Measurements from ENCODE around the gene DMBT1. TPM values are rescaled to one million over a fixed set of nuclear protein-coding genes. Genes with fewer than 3 reads are reported as not detected.

Gene DMBT1
- total RNA-seq, 1 donor from 2014 or later, result not detected

- no peak overlapping the region for H3K4me3 ChIP-seq
- H3K9me3 ChIP-seq, result no peaks in the 10 kb centered on the region
- intact Hi-C loops (cut with DNase I), result no loop called here
- H3K4me1 ChIP-seq, result no peaks in the 10 kb centered on the region
- no peak overlapping the region for H3K27ac ChIP-seq
- no peak for TF ChIP-seq POLR2AphosphoS5 (IDR thresholded peaks at IDR 0.05; ENCODE audit: insufficient read depth in 1 of 2, low read depth in 1 of 2)
- DNase-seq (ENCODE audit: extremely low spot score in 2 of 2), result no peak
- H3K36me3 ChIP-seq, result no peaks in the 10 kb centered on the region
- H3K27me3 ChIP-seq, result no peaks in the 10 kb centered on the region
Measured at GRCh38 chr10:122673269-122673668, 112.7 kb downstream of the DMBT1 start.

- no peak overlapping the region for H3K27ac ChIP-seq
- H3K4me3 ChIP-seq, result no peak overlapping the region
- no peaks in the 10 kb centered on the region for H3K9me3 ChIP-seq
- intact Hi-C loops (cut with DNase I), result no loop called here
- no peak for DNase-seq (ENCODE audit: extremely low spot score in 2 of 2)
- TF ChIP-seq POLR2AphosphoS5 (IDR thresholded peaks at IDR 0.05; ENCODE audit: insufficient read depth in 1 of 2, low read depth in 1 of 2) (no peak), POLR2A (IDR thresholded peaks at IDR 0.05) (no peak), CTCF (IDR thresholded peaks at IDR 0.05) (no peak)
- H3K36me3 ChIP-seq, result no peaks in the 10 kb centered on the region
- no peaks in the 10 kb centered on the region for H3K4me1 ChIP-seq
- no peaks in the 10 kb centered on the region for H3K27me3 ChIP-seq
Measured at GRCh38 chr10:122673731-122674130, 113.2 kb downstream of the DMBT1 start.

- intact Hi-C loops (cut with DNase I), result no loop called here
- no peak for DNase-seq (ENCODE audit: extremely low spot score in 2 of 2)
- H3K27ac ChIP-seq, result no peak overlapping the region
- H3K9me3 ChIP-seq, result no peaks in the 10 kb centered on the region
- no peak overlapping the region for H3K4me3 ChIP-seq
- H3K4me1 ChIP-seq, result no peaks in the 10 kb centered on the region
- H3K27me3 ChIP-seq, result no peaks in the 10 kb centered on the region
- no peaks in the 10 kb centered on the region for H3K36me3 ChIP-seq
- no peak for TF ChIP-seq POLR2AphosphoS5 (IDR thresholded peaks at IDR 0.05; ENCODE audit: insufficient read depth in 1 of 2, low read depth in 1 of 2)
- no peak for TF ChIP-seq POLR2A (IDR thresholded peaks at IDR 0.05)
- no peak for TF ChIP-seq CTCF (IDR thresholded peaks at IDR 0.05)
Measured at GRCh38 chr10:122674781-122675180, 114.2 kb downstream of the DMBT1 start.

- Histone ChIP-seq H3K27ac (no peak overlapping the region), H3K4me3 (no peak overlapping the region), H3K27me3 (no peaks in the 10 kb centered on the region), H3K4me1 (no peaks in the 10 kb centered on the region), H3K9me3 (no peaks in the 10 kb centered on the region), H3K36me3 (no peaks in the 10 kb centered on the region)
- TF ChIP-seq CTCF (IDR thresholded peaks at IDR 0.05), result no peak
- no peak for TF ChIP-seq POLR2AphosphoS5 (IDR thresholded peaks at IDR 0.05; ENCODE audit: insufficient read depth in 1 of 2, low read depth in 1 of 2)
- TF ChIP-seq POLR2A (IDR thresholded peaks at IDR 0.05), result no peak
- intact Hi-C loops (cut with DNase I), result no loop called here
- DNase-seq (ENCODE audit: extremely low spot score in 2 of 2), result no peak
Measured at GRCh38 chr10:122675278-122675677, 114.7 kb downstream of the DMBT1 start.

- H3K27ac ChIP-seq, result no peak overlapping the region
- H3K27me3 ChIP-seq, result no peaks in the 10 kb centered on the region
- no peaks in the 10 kb centered on the region for H3K36me3 ChIP-seq
- no peak overlapping the region for H3K4me3 ChIP-seq
- DNase-seq (ENCODE audit: extremely low spot score in 2 of 2), result no peak
- no peaks in the 10 kb centered on the region for H3K9me3 ChIP-seq
- H3K4me1 ChIP-seq, result no peaks in the 10 kb centered on the region
- intact Hi-C loops (cut with DNase I), result no loop called here
- TF ChIP-seq POLR2AphosphoS5 (IDR thresholded peaks at IDR 0.05; ENCODE audit: insufficient read depth in 1 of 2, low read depth in 1 of 2), result no peak
- no peak for TF ChIP-seq CTCF (IDR thresholded peaks at IDR 0.05)
- no peak for TF ChIP-seq POLR2A (IDR thresholded peaks at IDR 0.05)
Measured at GRCh38 chr10:122678266-122678665, 117.7 kb downstream of the DMBT1 start.

- intact Hi-C loops (cut with DNase I), result no loop called here
- Histone ChIP-seq H3K9me3 (no peaks in the 10 kb centered on the region), H3K27ac (no peak overlapping the region), H3K4me3 (no peak overlapping the region), H3K36me3 (no peaks in the 10 kb centered on the region), H3K27me3 (no peaks in the 10 kb centered on the region), H3K4me1 (no peaks in the 10 kb centered on the region)
- TF ChIP-seq POLR2AphosphoS5 (IDR thresholded peaks at IDR 0.05; ENCODE audit: insufficient read depth in 1 of 2, low read depth in 1 of 2) (no peak), CTCF (IDR thresholded peaks at IDR 0.05) (no peak), POLR2A (IDR thresholded peaks at IDR 0.05) (no peak)
- DNase-seq (ENCODE audit: extremely low spot score in 2 of 2), result no peak
Measured at GRCh38 chr10:122682522-122682921, 122.0 kb downstream of the DMBT1 start.
